NT2/D1 (cell line): ENCODE results near the gene ADAM30.

Experiments used
- YY1 ChIP-seq: IDR thresholded peaks from 2 replicates; pipeline ENCODE4 v1.6.1; 2011; ENCODE audit not compliant: insufficient read length, insufficient read depth
- ZNF274 ChIP-seq: IDR thresholded peaks from 2 replicates; pipeline ENCODE4 v1.6.1; 2011; ENCODE audit warnings: mild to moderate bottlenecking, low read depth, low read length

DNA sequence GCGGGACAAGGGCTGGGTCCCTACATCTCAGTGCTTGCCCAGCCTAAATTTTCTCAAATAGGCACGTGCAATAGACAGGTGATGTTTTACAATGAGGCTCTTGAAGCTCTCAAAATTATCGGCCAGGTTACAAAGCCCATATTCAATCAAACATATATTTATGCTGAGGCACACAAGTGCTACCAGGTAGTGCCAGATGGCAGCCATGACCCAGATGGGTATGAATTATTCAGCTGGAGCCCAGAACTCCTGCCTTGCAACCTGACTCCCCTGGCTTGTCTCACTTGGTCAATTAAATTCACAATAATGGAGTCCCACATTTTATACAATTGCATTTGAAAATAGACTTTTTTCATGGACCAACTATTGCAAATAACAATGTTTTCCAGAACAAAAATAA lies 12.3 kb upstream of the ADAM30 start:
- TF ChIP-seq YY1 (no peak), ZNF274 (no peak)
